CD4-positive, alpha-beta T cell (primary cell): ENCODE results near the gene MRM1. TPM values are rescaled to one million over a fixed set of nuclear protein-coding genes. Genes with fewer than 3 reads are reported as not detected.

Experiments used
- ATAC-seq: fragments of 200-7000 bp; cut with Tn5 transposase; one replicate; pipeline ENCODE4 v1.10.0; 2022; ENCODE audit warnings: mild to moderate bottlenecking; ENCODE audit not compliant: poor library complexity
- CTCF ChIA-PET: fragments of 350-600 bp; sonication (Branson Sonifier 250); formaldehyde crosslinking; loops from one replicate; lab custom pipeline; 2021; ENCODE audit warnings: antibody characterized with exemption, inconsistent platforms; lab: Charles Lee
- POLR2A ChIA-PET: fragments of 350-600 bp; sonication (Branson Sonifier 250); formaldehyde crosslinking; loops from one replicate; lab custom pipeline; 2021; ENCODE audit warnings: antibody characterized with exemption, inconsistent platforms; lab: Charles Lee
- DNase-seq, 14 experiments: peaks; one replicate each; pipeline ENCODE4 v3.0.0-alpha.2; 2013 to 2020; ENCODE audit warnings: mixed read lengths in 2 of 14
- H3K27ac ChIP-seq, 2 donors: one replicate each; pipeline versions ENCODE4 v1.5.1 to v1.7.0; 2013; ENCODE audit warnings: low read length in 2 of 2, low read depth in 1 of 2, mild to moderate bottlenecking in 1 of 2
- H3K27me3 ChIP-seq, 2 experiments: 1 replicate in 1 of 2; 2 replicates in 1 of 2; pipeline versions ENCODE4 v1.6.1 to v1.7.0; 2013; ENCODE audit warnings: low read length in 2 of 2, control low read depth in 1 of 2, mild to moderate bottlenecking in 1 of 2, moderate library complexity in 1 of 2; ENCODE audit not compliant: insufficient read depth in 2 of 2, control insufficient read depth in 1 of 2
- H3K36me3 ChIP-seq: one replicate; pipeline ENCODE4 v1.6.1; 2013; ENCODE audit warnings: low read length, control low read depth; ENCODE audit not compliant: insufficient read depth
- H3K4me1 ChIP-seq: one replicate; pipeline ENCODE4 v1.6.1; 2013; ENCODE audit warnings: low read length, control low read depth; ENCODE audit not compliant: insufficient read depth
- H3K4me3 ChIP-seq: one replicate; pipeline ENCODE4 v1.5.1; 2013; ENCODE audit warnings: mild to moderate bottlenecking, low read length, moderate library complexity
- H3K9me3 ChIP-seq, 2 experiments: 1 replicate in 1 of 2; 2 replicates in 1 of 2; pipeline versions ENCODE4 v1.6.1 to v1.7.0; 2013; ENCODE audit warnings: low read length in 2 of 2, mild to moderate bottlenecking in 2 of 2, control low read depth in 1 of 2, moderate library complexity in 1 of 2; ENCODE audit not compliant: control insufficient read depth in 1 of 2, insufficient read depth in 1 of 2
- H3K27ac Mint-ChIP-seq: one replicate; pipeline ENCODE4 v1.8.0; 2020; ENCODE audit warnings: mixed read lengths
- H3K27me3 Mint-ChIP-seq: one replicate; pipeline ENCODE4 v1.8.0; 2021; ENCODE audit warnings: mixed read lengths
- H3K36me3 Mint-ChIP-seq: one replicate; pipeline ENCODE4 v1.8.0; 2021; ENCODE audit warnings: low read depth, mixed read lengths
- H3K4me1 Mint-ChIP-seq: one replicate; pipeline ENCODE4 v1.8.0; 2021; ENCODE audit warnings: low read depth, mixed read lengths
- H3K4me3 Mint-ChIP-seq: one replicate; pipeline ENCODE4 v1.8.0; 2020; ENCODE audit warnings: mild to moderate bottlenecking, mixed read lengths
- H3K9me3 Mint-ChIP-seq: one replicate; pipeline ENCODE4 v1.8.0; 2020; ENCODE audit warnings: mixed read lengths
- intact Hi-C, 2 experiments: fragments of 100-400 bp; cut with DNase I in 1 of 2; cut with micrococcal nuclease in 1 of 2; formaldehyde crosslinking; loops; one replicate each; pipeline versions ENCODE4 v1.15.1 to v1.9.0; 2023 to 2025; cut with DNase I, micrococcal nuclease
- polyA plus RNA-seq, 2 donors: library from polyadenylated mRNA; unstranded; fragments of 120-200 nt; gene quantifications; one replicate each; pipeline ENCODE4 v1.2.1, GENCODE V29; 2013
- total RNA-seq, 174 experiments: library from RNA in 2 of 174; stranded (reverse) in 2 of 174; gene quantifications; one replicate each; pipeline ENCODE4 v1.2.3 and lab custom pipeline; 2021 to 2026
- TF ChIP-seq, protein P1 (sequence below): fragments of 200-600 bp; IDR thresholded peaks from one replicate; pipeline ENCODE4 v1.8.0; 2022; ENCODE audit warnings: antibody characterized with exemption, mild to moderate bottlenecking

MRM1 gene, protein sequence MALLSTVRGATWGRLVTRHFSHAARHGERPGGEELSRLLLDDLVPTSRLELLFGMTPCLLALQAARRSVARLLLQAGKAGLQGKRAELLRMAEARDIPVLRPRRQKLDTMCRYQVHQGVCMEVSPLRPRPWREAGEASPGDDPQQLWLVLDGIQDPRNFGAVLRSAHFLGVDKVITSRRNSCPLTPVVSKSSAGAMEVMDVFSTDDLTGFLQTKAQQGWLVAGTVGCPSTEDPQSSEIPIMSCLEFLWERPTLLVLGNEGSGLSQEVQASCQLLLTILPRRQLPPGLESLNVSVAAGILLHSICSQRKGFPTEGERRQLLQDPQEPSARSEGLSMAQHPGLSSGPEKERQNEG
- total RNA-seq (1 to 10 TPM in 1 of 2 experiments, under 1 TPM in 1; 0.81 to 1.1 TPM), total RNA-seq (lab: John Stamatoyannopoulos, UW) (2.0 to 36.4 (median 13.8) reads per million in 172 experiments)
- polyA plus RNA-seq (2013, experiment 1 of 2) = 7.0 TPM
- polyA plus RNA-seq (2013, experiment 2 of 2) = 6.4 TPM

GRCh38 chr17:36601303-36602029, at the start of gene MRM1:
Gene MRM1 (plus strand): TSS chr17:36601583. CDS start chr17:36601811, 228 bp downstream.
- no peaks in the 10 kb centered on the region for H3K27me3 Mint-ChIP-seq
- peak; percentile 74 for ATAC-seq
- DNase-seq = peak; percentile 80 to 94 (median 87)
- peaks cover 5% of the 10 kb centered on the region for H3K36me3 Mint-ChIP-seq
- peak within 1 kb of the TSS; percentile 97 for H3K4me3 Mint-ChIP-seq
- TF ChIP-seq, protein P1, sequence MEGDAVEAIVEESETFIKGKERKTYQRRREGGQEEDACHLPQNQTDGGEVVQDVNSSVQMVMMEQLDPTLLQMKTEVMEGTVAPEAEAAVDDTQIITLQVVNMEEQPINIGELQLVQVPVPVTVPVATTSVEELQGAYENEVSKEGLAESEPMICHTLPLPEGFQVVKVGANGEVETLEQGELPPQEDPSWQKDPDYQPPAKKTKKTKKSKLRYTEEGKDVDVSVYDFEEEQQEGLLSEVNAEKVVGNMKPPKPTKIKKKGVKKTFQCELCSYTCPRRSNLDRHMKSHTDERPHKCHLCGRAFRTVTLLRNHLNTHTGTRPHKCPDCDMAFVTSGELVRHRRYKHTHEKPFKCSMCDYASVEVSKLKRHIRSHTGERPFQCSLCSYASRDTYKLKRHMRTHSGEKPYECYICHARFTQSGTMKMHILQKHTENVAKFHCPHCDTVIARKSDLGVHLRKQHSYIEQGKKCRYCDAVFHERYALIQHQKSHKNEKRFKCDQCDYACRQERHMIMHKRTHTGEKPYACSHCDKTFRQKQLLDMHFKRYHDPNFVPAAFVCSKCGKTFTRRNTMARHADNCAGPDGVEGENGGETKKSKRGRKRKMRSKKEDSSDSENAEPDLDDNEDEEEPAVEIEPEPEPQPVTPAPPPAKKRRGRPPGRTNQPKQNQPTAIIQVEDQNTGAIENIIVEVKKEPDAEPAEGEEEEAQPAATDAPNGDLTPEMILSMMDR = no peak
- Histone ChIP-seq H3K4me3 (peak within 1 kb of the TSS; percentile 89), H3K4me1 (peaks cover 31% of the 10 kb centered on the region), H3K27ac (peak within 1 kb of the TSS; percentile 57 to 65), H3K36me3 (no peaks in the 10 kb centered on the region), H3K9me3 (no peaks in the 10 kb centered on the region), H3K27me3 (no peaks in the 10 kb centered on the region)
- peaks cover 47% of the 10 kb centered on the region for H3K4me1 Mint-ChIP-seq
- H3K27ac Mint-ChIP-seq = peak within 1 kb of the TSS; percentile 94
- no peaks in the 10 kb centered on the region for H3K9me3 Mint-ChIP-seq
- intact Hi-C loops = loop anchor here (1.0 to 2.0 kb wide), 5 partner anchors 11 to 885 kb away; no protein-coding TSS in a partner anchor
- ChIA-PET POLR2A (interaction anchor here (0.6 to 3.5 kb wide), 16 partner anchors 9 to 489 kb away, joined by 3 to 56 read pairs (median 4); partner anchors contain the start of genes AATF, DHRS11, GGNBP2 and MYO19), CTCF (interaction anchor here (0.6 to 3.6 kb wide), 7 partner anchors 15 to 639 kb away, joined by 3 to 20 read pairs (median 4); partner anchors contain the start of genes MYO19 and PIGW)

- no peak for ATAC-seq
- H3K4me1 Mint-ChIP-seq = peaks cover 75% of the 10 kb centered on the region
- TF ChIP-seq, protein P1 = no peak
Measured at GRCh38 chr17:36553459-36553858, 47.9 kb upstream of the MRM1 start.

GRCh38 chr17:36566081-36566480, 35.3 kb upstream of the MRM1 start:
- H3K36me3 ChIP-seq = peaks cover 89% of the 10 kb centered on the region
- Mint-ChIP-seq H3K9me3 (no peaks in the 10 kb centered on the region), H3K27me3 (no peaks in the 10 kb centered on the region), H3K36me3 (peaks cover 84% of the 10 kb centered on the region), H3K27ac (no peak overlapping the region), H3K4me3 (no peak overlapping the region), H3K4me1 (peaks cover 21% of the 10 kb centered on the region)
- H3K9me3 ChIP-seq = no peaks in the 10 kb centered on the region
- ChIA-PET CTCF (no interaction called here), POLR2A (interaction anchor here (0.9 to 2.5 kb wide), 2 partner anchors 16 to 20 kb away, joined by 3 to 16 read pairs; partner anchors contain the start of gene GGNBP2)
- intact Hi-C loops = no loop called here
- H3K4me1 ChIP-seq = no peaks in the 10 kb centered on the region
- no peak overlapping the region for H3K4me3 ChIP-seq
- no peaks in the 10 kb centered on the region for H3K27me3 ChIP-seq
- TF ChIP-seq, protein P1 = no peak
- H3K27ac ChIP-seq = no peak overlapping the region
- DNase-seq (no peak), ATAC-seq (no peak)

More at GRCh38 chr17:36553459-36553858, 47.9 kb upstream of the MRM1 start:
- H3K9me3 Mint-ChIP-seq = no peaks in the 10 kb centered on the region
- Histone ChIP-seq H3K27me3 (no peaks in the 10 kb centered on the region), H3K27ac (no peak overlapping the region), H3K9me3 (no peaks in the 10 kb centered on the region), H3K4me3 (no peak overlapping the region), H3K36me3 (peaks cover 37% of the 10 kb centered on the region), H3K4me1 (peaks cover 37% of the 10 kb centered on the region)
- peak overlapping the region; percentile 70 for H3K27ac Mint-ChIP-seq
- ChIA-PET CTCF (interaction anchor here (1.2 to 1.9 kb wide), 2 partner anchors 19 to 47 kb away, joined by 3 to 4 read pairs; partner anchors contain the start of gene MYO19), POLR2A (interaction anchor here (0.8 to 0.9 kb wide), 2 partner anchors 8 to 386 kb away, joined by 3 read pairs; no protein-coding TSS in a partner anchor)
- DNase-seq = peak in 1 of 14 experiments; percentile 20
- intact Hi-C loops = no loop called here
- no peaks in the 10 kb centered on the region for H3K27me3 Mint-ChIP-seq
- H3K4me3 Mint-ChIP-seq = peak overlapping the region; percentile 49
- H3K36me3 Mint-ChIP-seq = peaks cover 56% of the 10 kb centered on the region
